Measurements from ENCODE around the gene KLK11.

Gene KLK11, protein sequence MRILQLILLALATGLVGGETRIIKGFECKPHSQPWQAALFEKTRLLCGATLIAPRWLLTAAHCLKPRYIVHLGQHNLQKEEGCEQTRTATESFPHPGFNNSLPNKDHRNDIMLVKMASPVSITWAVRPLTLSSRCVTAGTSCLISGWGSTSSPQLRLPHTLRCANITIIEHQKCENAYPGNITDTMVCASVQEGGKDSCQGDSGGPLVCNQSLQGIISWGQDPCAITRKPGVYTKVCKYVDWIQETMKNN

DNA sequence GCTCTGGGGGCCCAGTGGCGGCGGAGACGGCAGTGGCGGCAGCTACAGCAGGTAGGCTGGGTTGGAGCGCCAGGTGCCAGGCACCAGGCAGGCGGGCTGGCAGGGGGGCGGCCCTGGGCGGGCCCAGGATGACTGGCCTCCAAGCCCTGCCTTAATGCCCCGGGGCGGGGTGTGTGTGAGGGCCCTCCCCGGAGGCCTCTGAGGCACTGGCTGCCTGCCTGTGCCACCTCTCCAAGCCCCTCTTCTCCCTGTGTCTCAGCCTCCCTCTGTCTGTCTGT is at the start of gene KLK11:
KLK11 (minus strand) TSS at position 63 of the 278 bp plus-strand sequence. CDS start 985 bp downstream, outside the sequence.
- no peak for DNase-seq

DNA sequence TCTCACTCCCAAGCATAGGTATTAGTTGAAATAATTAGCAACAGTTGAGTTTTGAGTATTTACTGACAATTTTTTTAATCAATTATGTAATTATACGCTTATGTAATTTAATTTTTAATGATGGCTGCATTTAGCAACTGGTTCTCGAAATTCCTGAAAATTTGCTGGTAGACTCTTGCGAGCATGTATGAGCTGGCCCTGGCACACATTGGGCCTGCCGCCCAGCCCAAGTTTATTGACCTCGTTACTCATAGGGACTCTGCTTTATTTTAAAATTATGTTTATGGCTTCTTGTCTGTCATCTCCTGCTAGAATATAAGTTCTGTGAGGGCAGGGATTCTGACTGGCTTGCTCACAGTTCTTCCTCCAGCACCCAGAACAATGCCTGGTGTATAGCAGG is 49.6 kb upstream of the KLK11 start:
- no peak for DNase-seq

DNA sequence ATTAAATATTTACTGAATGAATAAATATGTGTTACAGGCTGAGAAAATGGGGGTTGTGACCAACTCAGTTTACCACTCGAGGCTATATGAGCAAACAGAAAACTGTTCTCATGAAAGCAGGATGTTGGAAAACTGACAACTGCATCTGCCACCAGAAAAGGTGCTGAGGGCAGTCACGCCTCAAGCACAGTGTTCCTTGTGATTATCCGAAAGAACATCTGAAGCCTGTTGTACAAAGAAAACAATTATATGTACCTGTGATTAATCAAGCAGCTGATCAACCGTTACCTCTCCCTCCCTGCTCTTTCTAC is 44.6 kb upstream of the KLK11 start:
- no peak for DNase-seq

DNA sequence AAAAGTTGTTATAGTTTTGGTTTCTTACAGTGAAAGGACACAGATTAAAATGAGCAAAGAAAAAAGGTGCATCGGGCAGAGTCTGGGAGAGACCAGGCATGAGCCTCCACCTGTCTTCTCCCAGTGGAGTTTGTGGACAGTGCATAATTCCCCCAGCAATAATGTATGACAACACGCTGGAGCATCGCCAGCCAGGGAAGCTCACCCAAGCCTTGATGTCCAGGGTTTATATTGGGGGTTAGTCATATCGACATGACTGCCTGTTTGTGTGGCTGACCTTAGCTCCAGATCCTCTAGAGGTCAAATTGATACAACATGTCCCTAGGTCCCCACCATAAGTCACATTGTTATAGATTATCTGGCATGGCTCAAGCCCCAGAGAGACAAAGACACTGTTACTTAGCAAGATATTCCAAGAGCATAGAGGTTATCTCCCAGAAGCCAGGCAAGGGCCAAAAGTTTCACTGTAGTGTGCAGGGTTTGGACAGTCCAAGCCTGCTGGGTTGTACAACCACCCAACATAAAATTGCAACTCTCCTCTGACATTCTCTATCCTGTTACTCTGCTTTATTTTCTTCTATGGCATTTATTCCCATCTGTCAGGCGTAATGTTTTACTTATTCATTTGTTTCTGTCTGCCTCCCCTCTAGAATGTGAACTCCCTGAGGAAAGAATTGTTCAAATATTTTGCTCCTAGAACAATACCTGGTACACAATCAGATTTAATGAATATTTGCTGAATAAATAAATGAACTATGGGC is 44.1 kb upstream of the KLK11 start:
- no peak for DNase-seq

DNA sequence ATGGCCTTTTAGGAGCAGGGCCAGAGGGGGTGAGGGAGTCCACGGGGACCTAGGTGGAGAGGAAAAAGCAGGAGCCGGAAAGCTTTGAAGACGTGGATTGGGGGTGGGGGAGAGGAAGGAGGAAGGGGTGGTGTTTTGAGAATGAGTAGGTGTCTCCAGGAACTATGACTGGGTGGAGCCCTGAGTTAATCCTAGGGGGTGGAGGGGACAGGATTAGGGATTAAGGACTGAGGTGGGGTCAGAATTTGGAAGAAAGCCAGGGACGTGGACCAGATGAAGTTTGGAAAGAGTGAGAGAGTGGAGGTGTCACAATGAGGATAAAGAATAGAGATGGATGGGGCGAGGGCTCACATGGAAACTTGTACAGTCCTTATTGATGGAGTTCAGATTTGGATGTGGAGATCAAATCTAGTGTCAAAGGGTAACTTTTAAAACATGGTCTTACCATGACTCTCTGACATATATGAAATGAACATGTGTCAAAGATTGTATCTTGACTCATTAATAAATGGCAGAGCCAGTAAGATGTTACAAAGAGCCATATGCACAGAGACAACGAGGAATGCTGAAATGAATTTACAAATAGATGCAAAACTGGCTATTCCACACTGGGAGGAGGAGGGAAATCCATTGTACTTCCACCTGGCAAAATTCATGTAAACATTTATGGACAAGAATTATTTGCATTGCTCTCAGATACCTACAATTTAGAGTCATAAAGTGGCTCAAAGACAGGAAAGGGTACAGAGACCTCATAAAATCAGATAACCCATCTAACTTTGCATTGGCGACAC is 40.2 kb upstream of the KLK11 start:
- DNase-seq, result no peak

DNA sequence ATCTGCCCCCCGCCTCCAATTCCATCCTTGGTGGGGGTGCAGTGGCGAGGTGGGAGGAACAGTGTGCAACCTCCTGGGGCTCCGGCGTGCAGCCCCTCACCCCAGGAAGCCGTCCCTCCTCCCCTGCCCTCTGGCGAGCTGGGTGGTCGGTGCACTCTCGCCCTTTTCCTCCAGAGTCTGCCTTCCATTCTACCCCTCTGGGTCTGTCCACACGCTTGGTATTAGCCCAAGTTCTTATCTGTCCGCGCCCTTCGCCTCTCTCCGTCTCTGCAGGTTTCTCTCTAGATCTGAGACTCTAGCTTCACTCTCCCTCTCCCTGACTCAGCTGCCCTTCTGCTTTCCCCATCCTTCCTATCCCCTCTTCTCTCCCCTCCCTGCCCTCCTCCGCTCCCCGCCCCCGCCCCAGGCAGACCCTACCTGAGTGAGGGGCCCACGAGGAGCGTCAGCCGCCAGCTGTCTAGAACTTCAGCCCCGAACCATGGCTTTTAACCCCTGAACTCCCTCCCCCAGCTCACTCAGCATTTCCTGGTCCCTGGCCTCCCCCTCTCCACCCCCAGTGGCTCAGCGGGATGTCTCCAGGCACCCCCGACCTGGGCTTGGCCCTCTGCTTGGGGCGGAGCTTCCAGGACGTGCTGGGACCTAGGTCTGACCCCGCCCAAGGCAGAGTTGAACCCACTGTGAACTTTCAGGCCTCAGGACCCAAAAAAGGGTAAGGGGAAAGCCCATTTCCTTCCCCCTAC is 39.0 kb upstream of the KLK11 start:
- no peak for DNase-seq

DNA sequence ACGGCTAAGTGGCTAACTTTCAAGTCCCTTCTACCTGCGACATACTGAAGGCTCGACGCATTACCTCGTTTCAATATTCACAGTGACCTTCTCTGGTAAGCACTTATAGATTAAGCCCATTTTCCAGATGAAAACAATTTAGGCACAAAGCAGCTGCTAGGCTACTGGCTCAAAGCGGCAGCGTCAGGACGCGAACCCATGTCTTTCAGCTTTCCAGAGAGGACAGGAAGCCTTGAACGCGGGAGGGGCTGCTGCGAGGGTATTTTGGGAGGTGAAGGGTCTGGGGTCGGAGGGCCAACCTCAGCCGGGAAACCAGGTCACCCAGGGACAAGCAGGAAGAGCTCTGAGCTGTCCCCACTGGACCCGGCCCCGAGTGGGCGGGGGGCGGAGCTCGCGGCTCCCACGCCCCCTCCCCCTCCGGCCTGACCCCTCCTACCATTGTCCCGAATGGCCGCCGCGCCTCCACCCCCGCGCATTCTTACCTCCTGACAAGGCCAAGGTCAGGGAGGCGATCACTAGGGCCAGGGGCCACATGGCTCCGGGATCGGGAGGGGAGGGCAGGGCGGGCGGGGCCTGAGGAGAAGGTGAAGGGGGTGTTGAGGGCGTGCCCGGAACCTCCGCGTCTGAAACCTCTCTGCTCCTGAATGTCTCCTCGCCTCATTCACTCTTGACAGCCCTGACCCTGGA is 38.3 kb upstream of the KLK11 start, which contains the start of gene KLK13:
KLK13 (minus strand) TSS at position 559 of the 687 bp plus-strand sequence; CDS start at position 534, 25 bp downstream.
- DNase-seq, result peak in 1 of 2 donors; percentile 4

DNA sequence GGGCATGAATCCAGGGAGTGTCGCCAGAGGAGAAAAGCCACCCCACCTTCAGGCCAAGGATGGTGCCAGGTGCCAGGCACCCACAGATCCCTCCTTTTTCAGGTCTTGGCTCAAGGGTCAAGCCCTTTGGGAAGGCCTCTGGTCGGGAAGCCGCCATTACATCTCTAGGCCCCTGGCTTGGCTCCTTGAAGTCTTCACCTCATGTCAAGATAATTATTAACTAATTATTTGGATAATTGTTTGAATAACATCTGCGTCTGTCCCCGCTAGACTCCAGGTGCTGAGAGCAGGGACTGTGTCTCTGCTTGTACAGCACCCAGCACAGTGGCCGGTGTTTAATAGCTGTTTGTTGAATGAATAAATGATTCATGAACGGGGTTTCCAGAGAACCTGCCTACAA is 37.2 kb upstream of the KLK11 start:
- DNase-seq, result no peak

DNA sequence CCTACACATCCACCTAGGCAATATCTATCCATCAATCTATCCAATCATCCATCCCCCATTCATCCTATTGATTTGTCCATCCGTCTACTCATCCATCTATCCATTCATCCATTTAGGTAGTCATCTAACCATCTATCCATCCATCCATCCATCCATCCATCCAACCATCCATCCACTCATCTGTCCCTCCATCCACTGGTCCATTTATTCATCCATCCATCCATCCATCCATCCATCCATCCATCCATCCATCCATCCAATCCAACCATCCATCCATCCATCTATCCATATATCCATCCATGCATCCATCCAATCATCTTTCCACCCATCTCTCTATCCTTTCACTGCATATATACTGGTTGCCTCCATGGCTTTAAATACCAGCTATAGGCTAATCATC is 34.6 kb upstream of the KLK11 start:
- DNase-seq, result no peak

DNA sequence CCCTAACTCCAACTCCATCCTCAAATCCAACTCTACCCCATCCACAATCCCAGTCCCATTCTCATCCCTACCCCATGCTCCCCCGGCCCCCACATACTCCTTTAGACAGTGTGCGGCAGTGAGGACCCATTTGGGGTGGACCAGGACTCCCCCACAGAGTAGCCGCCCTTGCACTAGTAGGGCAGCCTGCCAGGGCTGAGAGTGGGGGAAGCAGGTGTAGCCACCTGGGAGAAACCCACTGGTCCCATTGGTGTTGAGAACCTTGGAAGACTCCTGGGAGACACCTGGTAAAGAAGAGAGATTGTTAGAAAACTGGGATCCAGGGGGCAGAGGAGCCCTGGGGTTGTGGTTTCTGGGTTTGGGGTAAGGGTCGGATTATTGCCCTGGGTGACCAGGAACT is 33.9 kb upstream of the KLK11 start:
- no peak for DNase-seq

DNA sequence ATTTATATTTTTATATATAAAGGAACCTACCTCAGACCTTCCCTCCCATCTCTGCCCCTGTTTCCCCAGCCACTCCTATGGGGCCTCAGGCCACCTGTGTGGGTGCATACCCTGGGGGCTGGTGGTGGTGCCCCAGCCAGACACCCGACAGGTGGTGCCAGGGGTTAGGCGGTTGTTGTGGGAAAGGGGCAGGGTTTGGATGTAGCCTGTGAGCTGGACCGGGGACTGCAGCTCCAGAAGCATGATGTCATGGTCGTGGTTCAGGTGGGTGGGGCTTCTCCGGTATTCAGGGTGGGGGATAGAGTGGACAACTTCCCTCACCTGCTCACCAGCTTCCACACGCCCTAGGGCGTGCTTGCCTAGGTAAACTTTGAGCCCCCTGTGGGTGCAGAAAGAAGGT is 33.3 kb upstream of the KLK11 start:
- no peak for DNase-seq

DNA sequence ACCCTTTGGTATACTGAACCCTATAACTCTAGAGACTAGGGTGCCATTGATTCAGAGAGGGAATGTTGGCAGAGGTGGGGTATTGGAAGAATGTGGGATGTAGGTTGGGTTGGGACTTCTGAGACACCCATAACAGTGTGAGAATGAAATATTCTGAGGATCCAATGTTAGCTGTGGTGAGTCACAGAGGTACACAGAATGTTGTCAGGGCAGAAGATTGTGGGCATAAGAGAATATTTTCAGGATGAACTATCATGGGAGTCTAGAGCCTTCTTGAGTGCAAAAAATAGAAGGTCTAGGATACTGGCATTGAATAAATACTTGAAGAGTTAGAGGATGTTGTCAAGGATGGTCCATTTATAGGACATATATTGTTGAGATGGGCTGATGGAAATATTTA is 29.4 kb upstream of the KLK11 start:
- no peak for DNase-seq

DNA sequence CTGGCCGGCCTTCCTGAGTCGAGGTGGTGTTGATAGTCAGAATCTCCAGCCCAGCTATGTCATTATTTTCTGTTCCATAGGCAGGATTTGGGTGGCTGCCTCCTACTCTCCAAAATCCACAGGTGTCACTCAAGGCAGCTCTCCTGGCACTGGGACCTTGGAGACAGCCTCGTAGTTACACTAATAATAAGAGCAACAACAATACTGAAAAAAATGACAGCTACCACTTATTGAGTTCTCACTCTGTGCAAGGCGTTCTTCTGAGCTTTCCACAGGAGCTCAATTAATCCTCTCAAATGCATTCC is 20.6 kb upstream of the KLK11 start:
- no peak for DNase-seq

DNA sequence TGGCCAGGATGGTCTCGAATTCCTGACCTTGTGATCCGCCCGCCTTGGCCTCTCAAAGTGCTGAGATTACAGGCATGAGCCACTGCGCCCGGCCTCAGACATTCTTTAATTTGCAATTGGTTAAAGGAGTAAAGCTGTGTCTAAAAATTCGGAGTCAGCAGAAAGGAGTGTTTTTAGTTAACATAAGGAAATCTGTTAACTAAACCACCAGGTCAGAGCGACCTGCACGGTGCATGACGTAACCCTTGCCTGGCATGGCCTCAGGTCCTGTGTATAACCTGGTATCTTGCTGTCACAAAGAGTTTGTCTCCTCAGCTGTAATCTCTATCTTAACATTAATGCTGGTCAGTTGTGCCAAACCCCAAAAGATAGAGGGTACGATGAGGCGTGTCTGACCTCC is 17.9 kb upstream of the KLK11 start:
- DNase-seq, result no peak

DNA sequence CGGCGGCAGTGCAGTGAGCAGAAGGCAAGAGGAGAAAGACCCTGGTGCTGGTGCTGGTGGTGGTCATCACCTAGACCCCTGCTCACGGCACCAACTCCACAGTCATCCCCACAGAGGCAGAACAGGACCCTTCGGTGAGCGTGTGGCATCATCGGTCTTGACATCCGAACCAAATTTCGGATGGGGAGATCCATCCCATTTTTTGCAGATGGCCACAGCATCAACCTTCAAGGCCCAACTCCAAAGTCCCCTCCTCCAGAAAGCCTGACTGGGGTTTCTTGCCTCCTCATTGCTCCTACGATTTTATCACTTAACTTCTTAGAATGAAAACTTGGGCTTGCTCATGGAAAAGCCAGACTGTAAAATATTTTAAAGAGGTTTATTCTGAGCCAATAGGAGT is 17.1 kb upstream of the KLK11 start:
- DNase-seq, result no peak

DNA sequence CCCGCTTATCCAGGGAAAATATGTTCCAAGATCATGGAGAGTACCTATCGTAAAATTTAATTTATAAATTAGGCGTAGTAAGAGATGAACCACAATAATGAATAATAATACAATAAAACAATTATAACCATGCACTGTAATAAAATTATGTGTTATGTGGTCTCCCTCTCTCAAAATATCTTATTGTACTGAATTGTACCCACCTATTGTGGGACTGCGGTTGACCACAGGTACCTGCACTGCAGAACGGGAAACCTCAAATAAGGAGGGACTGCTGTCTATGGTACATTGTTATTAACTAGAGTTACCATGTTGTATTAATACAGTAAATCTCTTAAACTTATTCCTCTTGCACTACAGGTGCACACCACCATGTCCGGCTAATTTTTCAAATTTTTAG is 13.7 kb upstream of the KLK11 start:
- no peak for DNase-seq

DNA sequence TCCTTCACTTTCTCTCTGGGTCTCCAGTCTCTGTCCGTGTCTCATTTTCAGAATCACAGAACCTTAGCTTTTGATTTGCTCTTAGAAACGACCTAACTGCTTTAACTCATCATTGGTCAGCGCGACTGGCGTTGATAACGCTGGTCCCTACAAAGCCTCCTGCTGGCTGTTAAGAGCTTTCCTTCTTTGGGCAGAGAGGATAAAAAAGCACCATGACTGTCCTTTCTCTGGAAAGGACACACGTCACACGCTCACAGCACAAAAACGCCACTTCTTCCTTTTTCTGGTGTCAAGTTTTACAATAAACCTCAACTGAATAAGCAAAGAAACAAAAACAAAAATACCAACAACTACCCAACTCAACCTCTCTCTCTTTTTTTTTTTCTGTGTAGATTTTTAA is 10.1 kb upstream of the KLK11 start:
- DNase-seq, result no peak

DNA sequence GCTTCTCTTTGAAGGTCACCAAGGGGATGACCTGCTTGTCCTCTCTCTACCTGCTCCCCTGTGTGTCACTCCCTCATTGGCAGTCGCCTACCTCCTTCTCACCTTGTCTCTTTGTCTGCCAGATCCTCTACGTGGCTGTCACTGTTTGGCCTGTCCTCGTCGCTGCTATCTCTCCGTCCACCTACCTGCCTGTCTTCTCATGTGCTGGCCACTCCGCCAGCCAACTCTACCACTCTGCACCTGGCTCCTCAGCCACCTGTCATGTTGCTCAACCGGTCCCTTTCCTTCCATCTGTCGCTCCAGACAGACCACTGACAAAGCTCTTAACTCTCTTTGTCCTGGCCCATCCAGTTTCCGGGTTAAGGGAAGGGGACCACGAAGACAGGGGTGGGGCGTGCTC is 8.3 kb upstream of the KLK11 start, which contains the start of gene KLK12:
KLK12 (minus strand) TSS at position 299 of the 400 bp plus-strand sequence. CDS start 381 bp downstream, outside the sequence.
- DNase-seq, result no peak

DNA sequence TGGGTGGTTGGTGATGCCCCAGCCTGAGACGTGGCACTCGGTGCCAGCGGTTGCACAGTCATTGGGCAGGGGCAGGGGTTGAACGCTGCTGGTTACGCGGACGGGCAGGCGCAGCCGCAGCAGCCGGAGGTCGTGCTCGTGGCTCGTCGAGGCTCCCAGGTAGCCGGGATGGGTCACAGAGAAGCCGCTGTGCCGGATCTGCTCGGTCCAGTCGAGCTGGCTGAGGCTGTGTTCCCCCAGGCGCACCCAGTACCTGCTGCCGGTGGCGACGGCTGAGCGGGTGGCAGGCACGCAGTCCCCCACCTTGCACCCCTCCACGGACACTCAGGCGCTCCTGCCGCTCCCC is 5.4 kb upstream of the KLK11 start:
- DNase-seq, result no peak

DNA sequence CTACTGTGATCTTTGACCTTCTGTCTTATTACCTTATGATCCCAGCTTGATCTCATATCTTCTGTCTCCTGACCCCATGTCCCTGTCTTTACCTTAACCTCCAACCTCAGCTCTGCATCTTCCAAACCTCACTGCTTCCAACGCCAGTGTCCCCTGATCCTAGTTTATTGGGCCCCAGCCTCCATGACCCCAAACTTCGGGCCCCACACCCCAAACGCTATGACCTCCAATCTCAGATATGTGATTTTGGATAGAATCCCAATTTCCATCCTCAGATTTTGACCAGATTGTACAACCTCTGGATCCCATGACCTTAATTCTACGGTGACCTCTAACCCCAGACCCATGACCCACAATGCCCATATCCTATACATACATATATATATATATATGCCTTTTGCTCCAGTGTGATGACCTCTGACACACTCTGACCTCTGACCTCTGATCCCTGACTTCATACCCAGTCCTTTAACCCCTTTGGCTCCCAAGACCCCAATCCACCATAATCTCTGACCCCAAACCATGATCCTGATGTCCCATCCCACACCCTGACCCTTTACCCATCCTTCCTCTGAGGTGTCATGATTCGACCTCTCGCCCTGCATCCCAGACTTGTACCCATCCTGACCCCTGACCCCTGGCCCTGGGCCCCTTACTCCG is 4.9 kb upstream of the KLK11 start:
- no peak for DNase-seq

DNA sequence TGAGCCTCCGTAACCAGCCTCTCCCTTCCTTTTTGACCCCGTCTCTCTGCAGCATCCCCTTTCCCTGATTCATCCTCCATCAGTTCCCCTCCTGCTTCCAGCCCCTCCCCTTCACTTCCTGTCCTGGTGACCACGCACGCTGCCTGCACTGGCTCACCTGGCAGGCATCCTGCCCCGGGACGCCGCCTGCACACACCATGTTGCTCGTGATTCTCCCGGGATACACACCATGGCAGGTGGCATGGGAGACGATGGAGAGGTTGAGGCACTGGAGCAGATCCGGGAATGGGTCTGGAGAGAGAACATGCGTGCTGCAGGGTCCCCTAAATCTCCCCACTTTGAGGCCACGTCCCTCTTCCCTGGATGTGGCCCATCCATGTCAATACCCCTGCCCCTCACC is 4.2 kb upstream of the KLK11 start:
- no peak for DNase-seq

DNA sequence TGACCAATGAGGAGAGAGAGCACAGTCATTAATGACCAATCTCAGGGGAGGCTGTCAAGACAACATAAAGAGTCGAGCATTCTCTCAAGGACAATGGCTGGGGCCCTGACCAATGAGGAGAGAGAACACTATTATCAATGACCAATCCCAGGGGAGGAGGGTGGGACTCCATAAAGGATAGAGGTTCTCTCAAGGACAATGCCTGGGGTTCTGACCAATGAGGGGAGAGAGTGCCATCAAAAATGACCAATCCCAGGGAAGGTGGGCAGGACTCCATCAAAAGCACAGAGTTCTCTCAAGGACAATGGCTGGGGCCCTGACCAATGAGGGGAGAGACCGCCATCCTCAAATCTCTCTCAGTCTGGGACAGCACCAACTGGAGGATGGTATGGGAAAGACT is 3.3 kb upstream of the KLK11 start:
- no peak for DNase-seq

DNA sequence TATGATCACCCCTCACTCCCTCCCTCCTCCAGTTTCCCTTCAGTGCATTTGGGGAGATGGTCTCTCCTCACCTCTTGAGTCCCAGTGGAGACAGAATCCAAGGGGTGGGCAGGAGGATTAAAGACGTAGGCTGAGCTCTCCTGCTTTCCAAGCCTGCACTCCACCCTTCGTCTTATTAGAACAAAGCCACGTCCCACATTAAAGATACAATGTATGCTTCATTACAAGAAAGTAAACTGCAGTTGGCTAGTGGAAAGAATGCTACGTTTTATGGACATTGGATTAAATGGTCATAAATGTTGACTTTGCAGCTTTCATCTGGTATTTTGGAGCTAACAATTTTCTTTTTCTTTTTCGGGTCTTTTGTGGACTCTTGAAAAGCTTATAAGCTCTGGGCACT is 1.5 kb upstream of the KLK11 start:
- DNase-seq, result no peak

All from stimulated activated CD4-positive, alpha-beta T cell treated with anti-CD3 and anti-CD28 coated beads, Interleukin-2, amount 100 ng/mL, for 24 hours (primary cell).